HEK293 (cell line): Measurements from ENCODE around the gene CAVIN3.

Source experiments
- CTCF ChIA-PET: fragments of 350-600 bp; formaldehyde crosslinking; extraction: SDS; loops from one replicate; lab custom pipeline; 2021; ENCODE audit warnings: antibody characterized with exemption; lab: Yijun Ruan, JAX
- POLR2A ChIA-PET: fragments of 300-600 bp; formaldehyde crosslinking; extraction: SDS; loops from one replicate; lab custom pipeline; 2020; ENCODE audit warnings: antibody characterized with exemption, inconsistent platforms; lab: Yijun Ruan, JAX
- H3K27ac ChIP-seq: fragments of 200-500 bp; sonication (Bioruptor generic); 2 replicates; pipeline ENCODE4 v1.5.1; 2014; ENCODE audit warnings: low read depth, low read length, control low read depth, inconsistent platforms; ENCODE audit errors: extremely low read depth
- H3K36me3 ChIP-seq, 2 experiments: fragments of 200-500 bp in 1 of 2; sonication (Bioruptor generic) in 1 of 2; 1 replicate in 1 of 2; 2 replicates in 1 of 2; pipeline ENCODE4 v1.5.1; 2014 to 2017; ENCODE audit warnings: inconsistent platforms in 2 of 2, low read length in 2 of 2; ENCODE audit not compliant: control insufficient read depth in 2 of 2, insufficient read depth in 1 of 2
- H3K4me1 ChIP-seq: fragments of 200-500 bp; sonication (Bioruptor generic); 2 replicates; pipeline ENCODE4 v1.5.1; 2014; ENCODE audit warnings: mild to moderate bottlenecking, low read length, inconsistent platforms; ENCODE audit not compliant: control insufficient read depth, insufficient read depth
- H3K4me3 ChIP-seq: 2 replicates; pipeline ENCODE4 v1.5.1; 2011; ENCODE audit warnings: low read depth, mild to moderate bottlenecking, control low read depth, low read length, moderate library complexity
- H3K9me3 ChIP-seq: fragments of 200-500 bp; sonication (Bioruptor generic); 2 replicates; pipeline ENCODE4 v1.5.1; 2014; ENCODE audit warnings: low read depth, low read length, inconsistent platforms; ENCODE audit not compliant: control insufficient read depth, insufficient read depth
- ATF2 ChIP-seq: fragments of 450-650 bp; formaldehyde crosslinking; IDR thresholded peaks from 2 replicates; pipeline ENCODE4 v1.5.1; 2016; ENCODE audit warnings: missing biosample characterization, missing genetic modification characterization, low read depth
- CTCF ChIP-seq: fragments of 450-650 bp; formaldehyde crosslinking; IDR thresholded peaks from 2 replicates; pipeline ENCODE4 v1.5.1; 2016; ENCODE audit warnings: missing biosample characterization, missing genetic modification characterization
- INSM2 ChIP-seq: fragments of 450-650 bp; formaldehyde crosslinking; IDR thresholded peaks from 2 replicates; pipeline ENCODE4 v1.5.1; 2016; ENCODE audit warnings: missing biosample characterization, missing genetic modification characterization
- KLF10 ChIP-seq: fragments of 450-650 bp; IDR thresholded peaks from 2 replicates; pipeline ENCODE4 v1.5.1; 2018; ENCODE audit warnings: missing biosample characterization, mild to moderate bottlenecking, missing genetic modification characterization
- KLF9 ChIP-seq: fragments of 450-650 bp; formaldehyde crosslinking; IDR thresholded peaks from 2 replicates; pipeline ENCODE4 v1.5.1; 2016; ENCODE audit warnings: missing biosample characterization, missing genetic modification characterization, low read depth
- MYNN ChIP-seq: fragments of 450-650 bp; formaldehyde crosslinking; IDR thresholded peaks from 2 replicates; pipeline ENCODE4 v1.5.1; 2016; ENCODE audit warnings: missing biosample characterization, missing genetic modification characterization, borderline replicate concordance
- PRDM2 ChIP-seq: fragments of 450-650 bp; formaldehyde crosslinking; IDR thresholded peaks from 2 replicates; pipeline ENCODE4 v1.5.1; 2016; ENCODE audit warnings: missing biosample characterization, missing genetic modification characterization, borderline replicate concordance
- ZBTB7A ChIP-seq: fragments of 450-650 bp; formaldehyde crosslinking; IDR thresholded peaks from 2 replicates; pipeline ENCODE4 v1.5.1; 2016; ENCODE audit warnings: low read depth, missing biosample characterization, missing genetic modification characterization
- ZNF133 ChIP-seq: fragments of 450-650 bp; formaldehyde crosslinking; IDR thresholded peaks from 2 replicates; pipeline ENCODE4 v1.5.1; 2016; ENCODE audit warnings: missing biosample characterization, missing genetic modification characterization
- ZNF23 ChIP-seq: fragments of 450-650 bp; formaldehyde crosslinking; IDR thresholded peaks from 2 replicates; pipeline ENCODE4 v1.5.1; 2016; ENCODE audit warnings: missing biosample characterization, missing genetic modification characterization, borderline replicate concordance
- ZNF24 ChIP-seq: fragments of 450-650 bp; formaldehyde crosslinking; IDR thresholded peaks from 2 replicates; pipeline ENCODE4 v1.5.1; 2016; ENCODE audit warnings: missing biosample characterization, missing genetic modification characterization
- ZNF544 ChIP-seq: fragments of 450-650 bp; formaldehyde crosslinking; IDR thresholded peaks from 2 replicates; pipeline ENCODE4 v1.5.0; 2017; ENCODE audit warnings: missing biosample characterization, missing genetic modification characterization
- ZNF549 ChIP-seq: fragments of 450-650 bp; IDR thresholded peaks from 2 replicates; pipeline ENCODE4 v1.5.1; 2018; ENCODE audit warnings: missing biosample characterization, missing genetic modification characterization, mild to moderate bottlenecking, inconsistent platforms, moderate library complexity
- ZNF555 ChIP-seq: fragments of 450-650 bp; formaldehyde crosslinking; conservative IDR thresholded peaks from 2 replicates; pipeline ENCODE4 v1.5.1; 2017; ENCODE audit warnings: missing biosample characterization, mild to moderate bottlenecking, missing genetic modification characterization, inconsistent platforms
- ZNF558 ChIP-seq: fragments of 450-650 bp; formaldehyde crosslinking; IDR thresholded peaks from 2 replicates; pipeline ENCODE4 v1.5.1; 2016; ENCODE audit warnings: missing biosample characterization, missing genetic modification characterization
- ZNF560 ChIP-seq: fragments of 450-650 bp; formaldehyde crosslinking; IDR thresholded peaks from 2 replicates; pipeline ENCODE4 v1.5.1; 2017; ENCODE audit warnings: missing biosample characterization, missing genetic modification characterization, borderline replicate concordance
- ZNF600 ChIP-seq: fragments of 450-650 bp; formaldehyde crosslinking; IDR thresholded peaks from 2 replicates; pipeline ENCODE4 v1.5.1; 2016; ENCODE audit warnings: missing biosample characterization, missing genetic modification characterization
- ZNF777 ChIP-seq: fragments of 450-650 bp; formaldehyde crosslinking; IDR thresholded peaks from 2 replicates; pipeline ENCODE4 v1.5.1; 2017; ENCODE audit warnings: missing biosample characterization, missing genetic modification characterization, borderline replicate concordance
- ZSCAN16 ChIP-seq: fragments of 450-650 bp; formaldehyde crosslinking; IDR thresholded peaks from 2 replicates; pipeline ENCODE4 v1.5.1; 2016; ENCODE audit warnings: missing biosample characterization, missing genetic modification characterization
- TF ChIP-seq, protein P1 (sequence below): fragments of 450-650 bp; formaldehyde crosslinking; IDR thresholded peaks from 2 replicates; pipeline ENCODE4 v1.5.1; 2016; ENCODE audit warnings: missing biosample characterization, missing genetic modification characterization
- TF ChIP-seq, protein P2 (sequence below): fragments of 450-650 bp; formaldehyde crosslinking; IDR thresholded peaks from 2 replicates; pipeline ENCODE4 v1.5.1; 2016; ENCODE audit warnings: missing biosample characterization, missing genetic modification characterization

The CAVIN3 gene

GRCh38 chr11:6350043-6350442 is 29.7 kb upstream of the CAVIN3 start:
- ChIA-PET CTCF (interaction anchor here (0.6 to 9.4 kb wide), 4 partner anchors 12 to 1802 kb away, joined by 3 to 101 read pairs (median 6); no protein-coding TSS in a partner anchor), POLR2A (no interaction called here)
- H3K9me3 ChIP-seq = no peaks in the 10 kb centered on the region
- TF ChIP-seq ZNF24 (tag by site-specific recombination) (no peak), KLF10 (no peak), MYNN (tag by site-specific recombination) (no peak), ZNF23 (tag by site-specific recombination) (no peak), ZNF555 (no peak), ZBTB7A (tag by site-specific recombination) (no peak), ZSCAN16 (no peak), KLF9 (tag by site-specific recombination) (no peak)
- TF ChIP-seq, protein P1, sequence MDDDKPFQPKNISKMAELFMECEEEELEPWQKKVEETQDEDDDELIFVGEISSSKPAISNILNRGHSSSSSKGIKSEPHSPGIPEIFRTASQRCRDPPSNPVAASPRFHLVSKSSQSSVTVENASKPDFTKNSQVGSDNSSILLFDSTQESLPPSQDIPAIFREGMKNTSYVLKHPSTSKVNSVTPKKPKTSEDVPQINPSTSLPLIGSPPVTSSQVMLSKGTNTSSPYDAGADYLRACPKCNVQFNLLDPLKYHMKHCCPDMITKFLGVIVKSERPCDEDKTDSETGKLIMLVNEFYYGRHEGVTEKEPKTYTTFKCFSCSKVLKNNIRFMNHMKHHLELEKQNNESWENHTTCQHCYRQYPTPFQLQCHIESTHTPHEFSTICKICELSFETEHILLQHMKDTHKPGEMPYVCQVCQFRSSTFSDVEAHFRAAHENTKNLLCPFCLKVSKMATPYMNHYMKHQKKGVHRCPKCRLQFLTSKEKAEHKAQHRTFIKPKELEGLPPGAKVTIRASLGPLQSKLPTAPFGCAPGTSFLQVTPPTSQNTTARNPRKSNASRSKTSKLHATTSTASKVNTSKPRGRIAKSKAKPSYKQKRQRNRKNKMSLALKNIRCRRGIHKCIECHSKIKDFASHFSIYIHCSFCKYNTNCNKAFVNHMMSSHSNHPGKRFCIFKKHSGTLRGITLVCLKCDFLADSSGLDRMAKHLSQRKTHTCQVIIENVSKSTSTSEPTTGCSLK (tag by site-specific recombination) = no peak
- TF ChIP-seq, protein P2, sequence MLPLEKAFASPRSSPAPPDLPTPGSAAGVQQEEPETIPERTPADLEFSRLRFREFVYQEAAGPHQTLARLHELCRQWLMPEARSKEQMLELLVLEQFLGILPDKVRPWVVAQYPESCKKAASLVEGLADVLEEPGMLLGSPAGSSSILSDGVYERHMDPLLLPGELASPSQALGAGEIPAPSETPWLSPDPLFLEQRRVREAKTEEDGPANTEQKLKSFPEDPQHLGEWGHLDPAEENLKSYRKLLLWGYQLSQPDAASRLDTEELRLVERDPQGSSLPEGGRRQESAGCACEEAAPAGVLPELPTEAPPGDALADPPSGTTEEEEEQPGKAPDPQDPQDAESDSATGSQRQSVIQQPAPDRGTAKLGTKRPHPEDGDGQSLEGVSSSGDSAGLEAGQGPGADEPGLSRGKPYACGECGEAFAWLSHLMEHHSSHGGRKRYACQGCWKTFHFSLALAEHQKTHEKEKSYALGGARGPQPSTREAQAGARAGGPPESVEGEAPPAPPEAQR (tag by site-specific recombination) = no peak
- no peaks in the 10 kb centered on the region for H3K36me3 ChIP-seq
- no peaks in the 10 kb centered on the region for H3K4me1 ChIP-seq
- no peak overlapping the region for H3K4me3 ChIP-seq
- no peak overlapping the region for H3K27ac ChIP-seq

- no peak overlapping the region for H3K4me3 ChIP-seq
- ChIA-PET CTCF (interaction anchor here (0.6 to 1.3 kb wide), 6 partner anchors 8 to 1051 kb away, joined by 3 to 9 read pairs (median 4); no protein-coding TSS in a partner anchor), POLR2A (no interaction called here)
- no peaks in the 10 kb centered on the region for H3K4me1 ChIP-seq
- no peak overlapping the region for H3K27ac ChIP-seq
- H3K36me3 ChIP-seq = no peaks in the 10 kb centered on the region
- H3K9me3 ChIP-seq = no peaks in the 10 kb centered on the region
- TF ChIP-seq ZNF544 (tag by site-specific recombination) (no peak), ZNF549 (no peak), PRDM2 (tag by site-specific recombination) (no peak), ATF2 (tag by site-specific recombination) (no peak), ZNF560 (tag by site-specific recombination) (no peak), CTCF (no peak), ZNF133 (no peak), ZNF777 (tag by site-specific recombination) (no peak), ZNF558 (tag by site-specific recombination) (no peak), ZNF600 (tag by site-specific recombination) (no peak), INSM2 (no peak)
Measured at GRCh38 chr11:6345366-6345765, 25.1 kb upstream of the CAVIN3 start.
